K562 (cell line): Measurements from ENCODE around the gene MOB3B. TPM values are rescaled to one million over a fixed set of nuclear protein-coding genes. Genes with fewer than 3 reads are reported as not detected.

Source experiments
- CEBPG ChIP-seq, 3 experiments: fragments of 200-800 bp in 1 of 3; sonication (Bioruptor generic) in 1 of 3; sonication (generic) in 1 of 3; formaldehyde crosslinking in 1 of 3; IDR thresholded peaks in 2 of 3; conservative IDR thresholded peaks in 1 of 3; 2 replicates each; pipeline versions ENCODE4 v1.6.1 to v1.8.0; 2016 to 2022; ENCODE audit warnings: missing compliant biosample characterization in 2 of 3, missing genetic modification characterization in 2 of 3, mild to moderate bottlenecking in 1 of 3, missing genetic modification reagents in 1 of 3
- DPF2 ChIP-seq: fragments of 450-650 bp; IDR thresholded peaks from 2 replicates; pipeline ENCODE4 v1.6.1; 2016
- HMG20A ChIP-seq: fragments of 450-650 bp; formaldehyde crosslinking; conservative IDR thresholded peaks from 2 replicates; pipeline ENCODE4 v1.4.0; 2020; ENCODE audit warnings: mild to moderate bottlenecking, mixed read lengths
- KAT8 ChIP-seq: fragments of 450-650 bp; IDR thresholded peaks from 2 replicates; pipeline ENCODE4 v1.6.1; 2016; ENCODE audit warnings: low read depth, mild to moderate bottlenecking
- NFE2 ChIP-seq: IDR thresholded peaks from 2 replicates; pipeline ENCODE4 v1.6.1; 2014; ENCODE audit warnings: antibody characterized with exemption, low read depth
- NR3C1 ChIP-seq: sonication (generic); formaldehyde crosslinking; IDR thresholded peaks from 2 replicates; pipeline ENCODE4 v1.8.1; 2022; ENCODE audit warnings: missing genetic modification reagents
- PBX2 ChIP-seq, 2 experiments: IDR thresholded peaks in 1 of 2; conservative IDR thresholded peaks in 1 of 2; 2 replicates each; pipeline ENCODE4 v1.6.1; 2016; ENCODE audit warnings: low read depth in 2 of 2, mild to moderate bottlenecking in 1 of 2, missing compliant biosample characterization in 1 of 2, missing genetic modification characterization in 1 of 2, moderate library complexity in 1 of 2
- TRIM28 ChIP-seq: fragments of 450-650 bp; IDR thresholded peaks from 2 replicates; pipeline ENCODE4 v1.6.1; 2017
- ZNF253 ChIP-seq: fragments of 250-450 bp; sonication (Bioruptor Pico); conservative IDR thresholded peaks from 2 replicates; pipeline ENCODE4 v1.6.1; 2021; ENCODE audit warnings: mild to moderate bottlenecking
- ZNF583 ChIP-seq: fragments of 250-450 bp; sonication (Bioruptor Pico); IDR thresholded peaks from 2 replicates; pipeline ENCODE4 v1.4.0; 2020
- polyA plus RNA-seq, 8 experiments: library from polyadenylated mRNA; depleted of rRNA in 4 of 8; stranded (reverse) in 5 of 8; unstranded in 3 of 8; fragments of >200 nt; fragmentation: Nextera tagmentation in 2 of 8; fragmentation: Illumina TruSeq in 1 of 8; extraction: Ambion mirVana in 2 of 8; extraction: Trizol in 1 of 8; gene quantifications; 2 replicates each; pipeline versions ENCODE4 v1.2.1 to v1.2.3, GENCODE V29; 2011 to 2014; ENCODE audit warnings: inconsistent platforms in 1 of 8, missing spikeins in 1 of 8
- total RNA-seq, 7 experiments: library from RNA; depleted of rRNA in 6 of 7; stranded (reverse); fragments of >200 nt in 6 of 7; fragmentation: Illumina TruSeq in 2 of 7; extraction: Trizol in 2 of 7; gene quantifications; 2 replicates each; pipeline versions ENCODE4 v1.2.1 to v1.2.3, GENCODE V29; 2011 to 2021; ENCODE audit warnings: low replicate concordance in 1 of 7

Gene MOB3B
- total and polyA plus RNA-seq, 9 of the 15 experiments (the other 6 are each of a cell fraction or from before 2014, with no cell fraction given) = 3.6 to 12.8 (median 7.2) TPM

DNA sequence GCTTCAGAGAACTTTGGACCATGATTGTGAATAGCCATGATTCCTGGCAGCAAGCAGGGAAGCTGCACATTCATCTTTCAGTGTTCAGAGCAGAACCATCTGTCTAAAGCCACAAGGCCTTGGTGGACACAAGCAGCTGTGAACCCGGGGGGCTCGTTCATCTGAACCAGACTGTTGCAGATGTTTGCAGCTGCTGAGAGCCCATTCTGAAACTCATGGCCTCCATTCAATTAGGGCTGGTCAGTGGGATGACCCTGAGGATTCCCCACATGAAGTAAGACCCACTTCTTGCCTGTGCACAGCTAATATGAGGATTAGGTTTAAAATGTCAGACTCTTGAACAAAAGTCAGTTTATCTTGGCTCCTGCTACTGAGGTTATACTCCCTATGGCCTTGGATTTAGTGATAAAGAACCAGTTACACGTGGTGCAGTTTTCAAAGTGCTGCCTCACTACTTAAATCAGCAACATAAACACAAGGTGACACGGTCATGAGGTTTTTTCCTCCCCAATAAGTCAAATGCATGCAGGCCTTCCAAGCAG is 115.3 kb downstream of the MOB3B start (continued):
- TF ChIP-seq HMG20A (CRISPR knock-in tag) (no peak), TRIM28 (no peak), ZNF583 (CRISPR knock-in tag) (no peak), PBX2 (CRISPR knock-in tag; IDR thresholded peaks at IDR 0.05; ENCODE audit: low read depth) (no peak), PBX2 (tag; conservative IDR thresholded peaks at IDR 0.05; ENCODE audit: low read depth) (no peak), DPF2 (0 out of 2 replicates have a peak, but pooled peaks have one; percentile 17), NR3C1 (no peak), NFE2 (0 out of 2 replicates have a peak, but pooled peaks have one; percentile 27), KAT8 (no peak), ZNF253 (CRISPR knock-in tag) (no peak), CEBPG (CRISPR knock-in tag; IDR thresholded peaks at IDR 0.05) (no peak), CEBPG (tag; conservative IDR thresholded peaks at IDR 0.05 in 1 of 2, IDR thresholded peaks at IDR 0.05 in 1 of 2) (no peak)
